ENCODE data around the gene LGALS13.

DNA sequence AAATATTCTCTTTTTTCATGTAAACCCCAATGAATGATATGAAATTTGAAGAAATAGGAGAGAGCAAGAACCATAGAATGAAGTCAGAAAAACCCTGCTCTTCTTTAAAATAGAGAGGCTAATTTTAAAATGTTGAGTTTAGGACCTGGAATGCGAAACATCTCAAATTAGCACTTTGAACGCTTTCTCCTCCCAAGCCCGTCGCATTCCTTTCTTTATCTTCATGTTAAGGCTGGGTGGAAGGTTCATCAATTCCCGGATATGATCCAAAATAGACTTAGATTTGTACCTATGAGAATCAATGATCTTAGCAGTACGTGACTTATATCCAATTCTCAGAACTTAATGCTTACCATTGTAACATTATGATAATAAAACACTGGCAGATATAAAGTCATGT is 29.3 kb downstream of the LGALS13 start:
- TF ChIP-seq KDM5A (IDR thresholded peaks at IDR 0.05; ENCODE audit: low read length) (no peak), POLR2A (IDR thresholded peaks at IDR 0.05; ENCODE audit: control extremely low read depth in 1 of 2, low read depth in 2 of 2, low read length in 2 of 2) (no peak), SP1 (IDR thresholded peaks at IDR 0.05; ENCODE audit: low read depth, low read length) (no peak), SIX5 (IDR thresholded peaks at IDR 0.05; ENCODE audit: low read depth, low read length) (no peak), ATF3 (IDR thresholded peaks at IDR 0.05; ENCODE audit: insufficient read depth, low read depth, low read length) (no peak), BRCA1 (IDR thresholded peaks at IDR 0.05; ENCODE audit: low read depth, low read length) (no peak), EGR1 (IDR thresholded peaks at IDR 0.05; ENCODE audit: borderline replicate concordance, low read depth, low read length) (no peak), EP300 (IDR thresholded peaks at IDR 0.05; ENCODE audit: borderline replicate concordance in 1 of 2, low read depth in 2 of 2, low read length in 2 of 2) (no peak), PHF8 (conservative IDR thresholded peaks at IDR 0.05; ENCODE audit: low read depth, low read length) (no peak)
- TF ChIP-seq, protein P1, sequence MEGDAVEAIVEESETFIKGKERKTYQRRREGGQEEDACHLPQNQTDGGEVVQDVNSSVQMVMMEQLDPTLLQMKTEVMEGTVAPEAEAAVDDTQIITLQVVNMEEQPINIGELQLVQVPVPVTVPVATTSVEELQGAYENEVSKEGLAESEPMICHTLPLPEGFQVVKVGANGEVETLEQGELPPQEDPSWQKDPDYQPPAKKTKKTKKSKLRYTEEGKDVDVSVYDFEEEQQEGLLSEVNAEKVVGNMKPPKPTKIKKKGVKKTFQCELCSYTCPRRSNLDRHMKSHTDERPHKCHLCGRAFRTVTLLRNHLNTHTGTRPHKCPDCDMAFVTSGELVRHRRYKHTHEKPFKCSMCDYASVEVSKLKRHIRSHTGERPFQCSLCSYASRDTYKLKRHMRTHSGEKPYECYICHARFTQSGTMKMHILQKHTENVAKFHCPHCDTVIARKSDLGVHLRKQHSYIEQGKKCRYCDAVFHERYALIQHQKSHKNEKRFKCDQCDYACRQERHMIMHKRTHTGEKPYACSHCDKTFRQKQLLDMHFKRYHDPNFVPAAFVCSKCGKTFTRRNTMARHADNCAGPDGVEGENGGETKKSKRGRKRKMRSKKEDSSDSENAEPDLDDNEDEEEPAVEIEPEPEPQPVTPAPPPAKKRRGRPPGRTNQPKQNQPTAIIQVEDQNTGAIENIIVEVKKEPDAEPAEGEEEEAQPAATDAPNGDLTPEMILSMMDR (IDR thresholded peaks at IDR 0.05; ENCODE audit: control extremely low read depth in 1 of 3, insufficient read depth in 1 of 3, low read depth in 1 of 3, low read length in 3 of 3), result no peak

Data from H1 (cell line).